Psoas muscle (tissue), 8 donors: ENCODE measurements around the gene SFSWAP. TPM values are rescaled to one million over a fixed set of nuclear protein-coding genes. Genes with fewer than 3 reads are reported as not detected.

Source experiments
- ATAC-seq, 4 donors: fragments of 200-7000 bp; cut with Tn5 transposase; one replicate each; pipeline ENCODE4 v1.9.1; 2020; ENCODE audit warnings: moderate library complexity in 3 of 4, mild to moderate bottlenecking in 2 of 4
- DNase-seq, 2 donors: peaks; one replicate each; pipeline ENCODE4 v3.0.0-alpha.2; 2020
- H3K27ac ChIP-seq: fragments of 200-600 bp; one replicate; pipeline ENCODE4 v1.8.0; 2022
- H3K27me3 ChIP-seq, 3 donors: fragments of 200-600 bp in 1 of 3; one replicate each; pipeline versions ENCODE4 v1.6.1 to v1.8.0; 2013 to 2022; ENCODE audit warnings: low read length in 2 of 3, mild to moderate bottlenecking in 2 of 3, moderate library complexity in 1 of 3; ENCODE audit not compliant: insufficient read depth in 3 of 3
- H3K36me3 ChIP-seq, 2 donors: fragments of 200-600 bp in 1 of 2; one replicate each; pipeline versions ENCODE4 v1.6.1 to v1.8.0; 2013 to 2022; ENCODE audit warnings: low read depth in 1 of 2, mild to moderate bottlenecking in 1 of 2, moderate library complexity in 1 of 2; ENCODE audit not compliant: insufficient read depth in 1 of 2
- H3K4me1 ChIP-seq: fragments of 200-600 bp; one replicate; pipeline ENCODE4 v1.8.0; 2022
- H3K4me3 ChIP-seq: fragments of 200-600 bp; one replicate; pipeline ENCODE4 v1.8.0; 2022; ENCODE audit warnings: mild to moderate bottlenecking
- H3K9me3 ChIP-seq: fragments of 200-600 bp; one replicate; pipeline ENCODE4 v1.8.0; 2022
- WGBS, 3 donors: extraction: QIAGEN DNeasy Blood & Tissue Kit; methylation state at CpG; one replicate each; pipeline versions ENCODE4 v1.1.6 to v1.1.7; 2013; 5-methylcytosine and 5-hydroxymethylcytosine counted together
- intact Hi-C, 2 donors: fragments of 100-400 bp; cut with DNase I; formaldehyde crosslinking; loops; one replicate each; pipeline versions ENCODE4 v1.11.0 to v1.14.2; 2022
- polyA plus RNA-seq, 3 donors: library from polyadenylated mRNA; stranded (reverse); fragments of 200-250 nt; gene quantifications; one replicate each; pipeline ENCODE4 v1.2.3, GENCODE V29; 2013
- total RNA-seq, 4 donors: library from RNA; stranded (reverse); fragmentation: NEBNext Ultra II Directional in 2 of 4; extraction: Animal tissue kit (Norgen Biotek cat#: 25700) in 2 of 4; gene quantifications; one replicate each; pipeline versions ENCODE4 v1.2.1 to v1.2.4, GENCODE V29; 2021 to 2023
- TF ChIP-seq, protein P1 (sequence below): fragments of 200-600 bp; IDR thresholded peaks from one replicate; pipeline ENCODE4 v1.8.0; 2022; ENCODE audit warnings: antibody characterized with exemption
- donor health status: healthy with polysubstance abuse.
- donor health status: DM: no; HTN: no; CAD: no; lungs with moderate emphysema.
- donor health status: Bipolar disorder and iron deficiency.
- donor health status: healthy.
- donor health status: DM: yes; HTN: yes; CAD: no.
- donor health status: DM: no; HTN: no; CAD: no.
- donor health status: DM: no; HTN: no; CAD: no.
- donor health status: DM: yes; HTN: yes; CAD: no.

SFSWAP gene
- total and polyA plus RNA-seq, 7 donors, result 19.4 to 34.3 (median 23.5) TPM

DNA sequence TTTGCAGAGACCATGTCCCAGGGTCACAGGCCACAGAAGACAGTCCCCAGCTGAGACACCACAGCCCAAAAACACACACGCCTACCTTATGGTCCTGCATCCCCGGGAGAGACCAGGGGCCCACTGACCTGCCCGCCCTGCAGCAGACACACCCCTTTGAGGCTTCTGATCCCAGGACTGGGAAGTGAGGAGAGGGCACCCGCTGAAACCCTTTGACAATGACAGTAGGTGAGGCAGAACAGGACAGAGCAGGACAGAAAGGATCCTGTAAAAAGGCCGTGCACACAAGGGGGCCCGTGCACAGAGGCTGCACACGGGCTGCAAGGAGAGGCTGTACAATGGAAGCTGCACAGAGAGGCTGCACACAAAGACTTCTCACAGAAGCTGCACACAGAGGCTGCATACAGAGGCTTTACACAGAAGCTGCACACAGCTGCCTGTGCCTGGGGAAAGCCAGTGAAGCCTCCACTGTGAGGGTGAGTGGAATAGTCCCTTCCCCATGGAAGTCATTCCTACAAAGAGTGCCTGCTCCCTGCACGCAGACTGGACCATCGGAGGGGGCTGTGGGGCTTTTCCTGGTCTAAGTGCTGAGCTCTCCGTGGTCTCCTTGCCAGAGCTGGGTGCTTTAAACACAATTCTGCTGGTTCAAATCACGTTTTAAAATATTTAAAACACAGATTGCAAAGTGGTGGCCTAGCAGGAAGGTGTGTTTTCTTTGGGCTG is 16.6 kb upstream of the SFSWAP start:
- Histone ChIP-seq H3K9me3 (no peaks in the 10 kb centered on the region), H3K27ac (no peak overlapping the region), H3K4me1 (no peaks in the 10 kb centered on the region), H3K36me3 (no peaks in the 10 kb centered on the region), H3K27me3 (peaks cover 0 to 29% (median 8%) of the 10 kb centered on the region in 3 donors), H3K4me3 (no peak overlapping the region)
- 69 to 73% (median 71%) methylated on average over 11 of the region's 11 CpGs for WGBS, 3 donors
- no peak for DNase-seq
- TF ChIP-seq, protein P1, sequence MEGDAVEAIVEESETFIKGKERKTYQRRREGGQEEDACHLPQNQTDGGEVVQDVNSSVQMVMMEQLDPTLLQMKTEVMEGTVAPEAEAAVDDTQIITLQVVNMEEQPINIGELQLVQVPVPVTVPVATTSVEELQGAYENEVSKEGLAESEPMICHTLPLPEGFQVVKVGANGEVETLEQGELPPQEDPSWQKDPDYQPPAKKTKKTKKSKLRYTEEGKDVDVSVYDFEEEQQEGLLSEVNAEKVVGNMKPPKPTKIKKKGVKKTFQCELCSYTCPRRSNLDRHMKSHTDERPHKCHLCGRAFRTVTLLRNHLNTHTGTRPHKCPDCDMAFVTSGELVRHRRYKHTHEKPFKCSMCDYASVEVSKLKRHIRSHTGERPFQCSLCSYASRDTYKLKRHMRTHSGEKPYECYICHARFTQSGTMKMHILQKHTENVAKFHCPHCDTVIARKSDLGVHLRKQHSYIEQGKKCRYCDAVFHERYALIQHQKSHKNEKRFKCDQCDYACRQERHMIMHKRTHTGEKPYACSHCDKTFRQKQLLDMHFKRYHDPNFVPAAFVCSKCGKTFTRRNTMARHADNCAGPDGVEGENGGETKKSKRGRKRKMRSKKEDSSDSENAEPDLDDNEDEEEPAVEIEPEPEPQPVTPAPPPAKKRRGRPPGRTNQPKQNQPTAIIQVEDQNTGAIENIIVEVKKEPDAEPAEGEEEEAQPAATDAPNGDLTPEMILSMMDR, result no peak
- intact Hi-C loops, result no loop called here
- ATAC-seq, result no peak

DNA sequence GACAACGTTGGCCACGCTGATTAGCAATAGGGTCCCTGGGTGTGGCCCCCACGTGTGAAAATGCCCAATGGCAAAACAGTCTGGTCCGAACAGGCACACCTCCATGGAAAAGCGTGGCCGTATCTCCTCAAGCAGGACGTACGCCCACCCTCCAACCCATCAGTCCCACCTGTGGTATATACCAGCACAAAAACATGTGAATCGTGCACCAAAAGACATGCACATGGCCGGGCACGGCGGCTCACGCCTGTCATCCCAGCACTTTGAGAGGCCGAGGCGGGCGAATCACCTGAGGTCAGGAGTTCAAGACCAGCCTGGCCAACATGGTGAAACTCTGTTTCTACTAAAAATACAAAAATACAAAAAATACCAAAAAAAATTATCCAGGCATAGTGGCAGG is 14.9 kb upstream of the SFSWAP start:
- H3K9me3 ChIP-seq, result no peaks in the 10 kb centered on the region
- intact Hi-C loops, result no loop called here
- H3K4me1 ChIP-seq, result no peaks in the 10 kb centered on the region
- peaks cover 0 to 25% (median 5%) of the 10 kb centered on the region in 3 donors for H3K27me3 ChIP-seq
- ATAC-seq (no peak), DNase-seq (no peak)
- WGBS, 3 donors, result 83 to 89% (median 86%) methylated on average over 16 of the region's 16 CpGs
- H3K27ac ChIP-seq, result no peak overlapping the region
- TF ChIP-seq, protein P1, result no peak
- H3K4me3 ChIP-seq, result no peak overlapping the region
- no peaks in the 10 kb centered on the region for H3K36me3 ChIP-seq

DNA sequence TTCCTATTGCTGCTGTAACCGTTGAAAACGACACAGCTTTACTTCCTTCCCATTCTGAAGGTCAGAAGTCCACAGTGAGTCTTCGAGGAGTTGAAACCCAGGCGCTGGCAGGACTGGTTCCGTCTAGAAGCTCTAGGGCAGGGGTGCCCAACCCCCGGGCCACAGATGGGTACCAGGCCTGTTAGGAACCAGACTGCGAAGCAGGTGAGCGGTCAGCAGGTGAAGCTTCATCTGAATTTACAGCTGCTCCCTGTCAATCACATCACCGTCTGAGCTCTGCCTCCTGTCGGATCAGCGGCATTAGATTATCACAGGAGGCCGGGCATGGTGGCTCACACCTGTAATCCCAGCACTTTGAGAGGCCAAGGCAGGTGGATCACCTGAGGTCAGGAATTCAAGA is 12.6 kb upstream of the SFSWAP start:
- Histone ChIP-seq H3K4me1 (no peaks in the 10 kb centered on the region), H3K9me3 (peaks cover 1% of the 10 kb centered on the region), H3K4me3 (no peak overlapping the region), H3K36me3 (no peaks in the 10 kb centered on the region), H3K27ac (no peak overlapping the region), H3K27me3 (peaks cover 0 to 5% (median 3%) of the 10 kb centered on the region in 3 donors)
- DNase-seq (no peak), ATAC-seq (no peak)
- TF ChIP-seq, protein P1, result no peak
- intact Hi-C loops, result no loop called here
- 63 to 67% (median 64%) methylated on average over 12 of the region's 12 CpGs for WGBS, 3 donors

DNA sequence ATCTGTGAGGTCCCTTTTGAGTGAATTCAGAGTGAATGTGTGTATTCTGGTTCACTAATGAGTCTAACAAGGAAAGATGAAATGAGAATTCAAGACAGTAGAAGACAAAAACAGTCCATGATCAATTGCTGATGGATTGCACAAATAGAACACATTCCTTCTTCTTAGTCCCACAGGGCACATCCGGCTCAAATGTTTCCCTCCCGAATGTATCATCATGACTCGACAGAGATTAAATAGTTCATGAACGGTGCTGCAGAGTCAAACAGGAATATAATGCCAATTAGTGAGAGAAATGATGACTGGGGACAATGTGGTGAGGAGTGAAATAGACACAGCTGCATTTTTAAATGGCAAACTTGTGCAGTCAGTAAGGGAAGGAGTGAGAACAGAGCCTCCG is 11.5 kb upstream of the SFSWAP start:
- no peak for DNase-seq
- Histone ChIP-seq H3K36me3 (no peaks in the 10 kb centered on the region), H3K4me1 (no peaks in the 10 kb centered on the region), H3K27ac (no peak overlapping the region), H3K27me3 (peaks cover 0 to 3% (median 0%) of the 10 kb centered on the region in 3 donors), H3K4me3 (no peak overlapping the region), H3K9me3 (peaks cover 10% of the 10 kb centered on the region)
- intact Hi-C loops, result no loop called here
- TF ChIP-seq, protein P1, result no peak
- no peak for ATAC-seq
- 67 to 70% (median 68%) methylated on average over 5 of the region's 5 CpGs for WGBS, 3 donors

DNA sequence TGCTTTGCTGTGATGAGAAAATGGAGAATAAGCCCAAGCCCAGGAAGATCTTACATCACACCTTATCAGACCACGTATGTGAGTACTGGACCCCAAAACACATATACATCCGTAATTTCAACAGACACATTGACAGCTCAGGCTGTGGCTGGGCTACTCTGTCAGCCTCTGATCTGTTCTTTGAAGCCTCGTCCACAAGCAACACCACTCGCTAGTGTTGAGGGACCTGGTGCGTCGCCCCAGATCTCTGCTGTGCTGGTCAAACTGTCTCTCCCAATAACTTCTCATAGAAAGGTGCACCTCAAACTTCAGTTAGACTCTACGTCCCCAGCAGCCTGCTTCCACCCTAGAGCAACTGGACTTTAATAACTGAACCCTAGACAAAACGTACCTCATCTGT is 10.6 kb upstream of the SFSWAP start:
- Histone ChIP-seq H3K4me3 (no peak overlapping the region), H3K4me1 (no peaks in the 10 kb centered on the region), H3K36me3 (no peaks in the 10 kb centered on the region), H3K27ac (no peak overlapping the region), H3K27me3 (peaks cover 0 to 3% (median 0%) of the 10 kb centered on the region in 3 donors), H3K9me3 (peaks cover 18% of the 10 kb centered on the region)
- DNase-seq (no peak), ATAC-seq (no peak)
- TF ChIP-seq, protein P1, result no peak
- WGBS, 3 donors, result 80 to 81% (median 81%) methylated on average over 8 of the region's 8 CpGs
- intact Hi-C loops, result no loop called here
